GM12892 (cell line): ENCODE measurements around the gene CCDC144A. TPM values are rescaled to one million over a fixed set of nuclear protein-coding genes. Genes with fewer than 3 reads are reported as not detected.
A peak's percentile ranks its signal among the peaks of the same experiment; 100 is the strongest.
"Not testable (repeated sequence)": the region's sequence is repeated elsewhere in the genome, so short reads cannot be mapped to it uniquely, and the experiment has no call there.

Experiments used
- DNase-seq: peaks from one replicate; pipeline ENCODE4 v3.0.0; 2011; ENCODE audit not compliant: insufficient read length
- FAIRE-seq: peaks from 2 replicates; lab custom pipeline; 2011; peaks lifted over from hg19 to GRCh38; lab: Jason Lieb, UNC
- POLR2A ChIP-seq: IDR thresholded peaks from 2 replicates; pipeline ENCODE4 v1.6.1; 2011; ENCODE audit warnings: low read depth, low read length, control low read depth
- POLR2AphosphoS5 ChIP-seq: IDR thresholded peaks from 2 replicates; pipeline ENCODE4 v1.6.1; 2011; ENCODE audit warnings: low read depth, low read length, control low read depth
- TAF1 ChIP-seq: IDR thresholded peaks from 2 replicates; pipeline ENCODE4 v1.6.1; 2011; ENCODE audit warnings: low read depth, mild to moderate bottlenecking, control low read depth, low read length, borderline replicate concordance
- polyA plus RNA-seq: library from polyadenylated mRNA; unstranded; fragments of >200 nt; gene quantifications from one replicate; pipeline ENCODE4 v1.2.1, GENCODE V29; 2012; ENCODE audit warnings: missing spikeins, inconsistent platforms; ENCODE audit not compliant: missing spikeins

CCDC144A gene, protein sequence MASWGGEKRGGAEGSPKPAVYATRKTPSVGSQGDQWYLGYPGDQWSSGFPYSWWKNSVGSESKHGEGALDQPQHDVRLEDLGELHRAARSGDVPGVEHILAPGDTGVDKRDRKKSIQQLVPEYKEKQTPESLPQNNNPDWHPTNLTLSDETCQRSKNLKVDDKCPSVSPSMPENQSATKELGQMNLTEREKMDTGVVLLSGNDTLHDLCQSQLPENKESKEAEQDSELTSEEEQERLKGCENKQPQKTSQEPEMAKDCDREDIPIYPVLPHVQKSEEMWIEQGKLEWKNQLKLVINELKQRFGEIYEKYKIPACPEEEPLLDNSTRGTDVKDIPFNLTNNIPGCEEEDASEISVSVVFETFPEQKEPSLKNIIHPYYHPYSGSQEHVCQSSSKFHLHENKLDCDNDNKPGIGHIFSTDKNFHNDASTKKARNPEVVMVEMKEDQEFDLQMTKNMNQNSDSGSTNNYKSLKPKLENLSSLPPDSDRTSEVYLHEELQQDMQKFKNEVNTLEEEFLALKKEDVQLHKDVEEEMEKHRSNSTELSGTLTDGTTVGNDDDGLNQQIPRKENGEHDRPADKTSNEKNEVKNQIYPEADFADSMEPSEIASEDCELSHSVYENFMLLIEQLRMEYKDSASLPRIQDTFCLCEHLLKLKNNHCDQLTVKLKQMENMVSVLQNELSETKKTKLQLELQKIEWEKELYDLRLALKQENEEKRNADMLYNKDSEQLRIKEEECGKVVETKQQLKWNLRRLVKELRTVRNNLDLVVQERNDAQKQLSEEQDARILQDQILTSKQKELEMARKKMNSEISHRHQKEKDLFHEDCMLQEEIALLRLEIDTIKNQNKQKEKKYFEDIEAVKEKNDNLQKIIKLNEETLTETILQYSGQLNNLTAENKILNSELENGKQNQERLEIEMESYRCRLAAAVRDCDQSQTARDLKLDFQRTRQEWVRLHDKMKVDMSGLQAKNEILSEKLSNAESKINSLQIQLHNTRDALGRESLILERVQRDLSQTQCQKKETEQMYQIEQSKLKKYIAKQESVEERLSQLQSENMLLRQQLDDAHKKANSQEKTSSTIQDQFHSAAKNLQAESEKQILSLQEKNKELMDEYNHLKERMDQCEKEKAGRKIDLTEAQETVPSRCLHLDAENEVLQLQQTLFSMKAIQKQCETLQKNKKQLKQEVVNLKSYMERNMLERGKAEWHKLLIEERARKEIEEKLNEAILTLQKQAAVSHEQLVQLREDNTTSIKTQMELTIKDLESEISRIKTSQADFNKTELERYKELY (N-terminal part only)
- 1.8 TPM for polyA plus RNA-seq

DNA sequence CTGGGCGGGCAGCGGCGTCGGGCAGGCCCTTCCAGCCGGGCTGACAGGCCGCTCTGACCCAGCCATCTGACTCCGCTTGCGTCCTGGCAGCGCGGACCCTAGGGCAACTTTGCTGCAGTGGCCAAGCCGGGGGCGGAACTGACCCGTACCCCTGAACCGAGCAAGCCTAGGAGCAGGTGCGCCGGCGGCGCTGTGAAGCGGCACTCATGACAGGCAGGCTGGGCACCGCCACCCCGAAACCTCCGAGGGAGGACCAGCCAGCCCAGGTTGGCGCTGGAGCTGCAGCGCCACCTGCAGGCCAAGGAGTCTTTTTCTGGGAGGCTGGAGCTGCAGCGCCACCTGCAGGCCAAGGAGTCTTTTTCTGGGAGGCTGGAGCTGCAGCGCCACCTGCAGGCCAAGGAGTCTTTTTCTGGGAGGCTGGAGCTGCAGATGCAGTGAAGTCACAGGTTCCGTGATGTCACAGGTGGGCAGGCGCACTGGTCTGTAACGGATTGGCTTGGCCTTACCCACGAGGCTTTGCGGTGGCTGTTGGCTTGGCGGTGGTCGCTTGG lies at the start of gene CCDC144A:
CCDC144A (plus strand) TSS at position 511 of the 551 bp plus-strand sequence. CDS start 160 bp downstream, outside the sequence.
- not testable (repeated sequence) for FAIRE-seq

DNA sequence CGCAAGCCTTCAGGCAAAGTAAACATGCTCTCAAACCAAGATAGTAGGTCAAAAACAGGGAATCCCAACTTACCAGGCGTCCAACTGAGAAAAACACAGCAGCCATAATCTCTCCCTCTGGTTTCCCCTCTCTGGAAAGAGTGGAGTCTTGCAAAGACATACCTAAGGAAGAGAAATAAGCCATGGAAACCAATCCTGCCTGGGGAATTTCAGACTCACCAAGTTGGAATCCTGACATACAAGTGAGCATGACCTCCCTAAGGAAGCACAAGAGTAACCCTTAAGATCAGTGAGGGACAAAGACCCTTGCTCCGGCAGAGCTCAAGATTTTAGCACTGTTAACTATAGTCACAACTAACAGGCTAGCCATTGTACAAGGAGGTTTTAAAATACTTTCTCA lies 40.5 kb upstream of the CCDC144A start:
- TF ChIP-seq POLR2AphosphoS5: no peak
- TF ChIP-seq TAF1: no peak
- no peak for TF ChIP-seq POLR2A
- FAIRE-seq: no peak
- DNase-seq: no peak

More for the DNA sequence above, at the start of gene CCDC144A:
- not testable (repeated sequence) for DNase-seq

DNA sequence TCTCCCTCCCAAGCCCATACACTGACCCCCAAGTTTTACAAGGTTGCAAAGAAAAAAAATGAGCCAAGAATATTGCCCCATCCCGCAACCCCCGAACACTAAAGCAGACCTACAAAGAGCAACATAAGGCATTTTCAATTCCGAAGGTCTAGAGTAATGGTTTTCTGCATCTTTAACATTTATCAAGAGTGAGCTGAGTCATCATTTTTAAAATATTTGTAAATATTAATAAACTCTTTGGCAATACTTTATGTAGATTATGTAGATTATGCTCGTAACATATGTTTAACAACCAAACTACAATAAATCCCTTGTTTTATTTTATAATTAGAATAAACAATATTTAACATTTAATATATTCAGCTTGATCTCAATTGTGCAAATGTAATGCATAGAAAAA lies 37.8 kb upstream of the CCDC144A start:
- no peak for TF ChIP-seq POLR2AphosphoS5
- no peak for TF ChIP-seq POLR2A
- TF ChIP-seq TAF1: no peak
- no peak for DNase-seq
- no peak for FAIRE-seq

DNA sequence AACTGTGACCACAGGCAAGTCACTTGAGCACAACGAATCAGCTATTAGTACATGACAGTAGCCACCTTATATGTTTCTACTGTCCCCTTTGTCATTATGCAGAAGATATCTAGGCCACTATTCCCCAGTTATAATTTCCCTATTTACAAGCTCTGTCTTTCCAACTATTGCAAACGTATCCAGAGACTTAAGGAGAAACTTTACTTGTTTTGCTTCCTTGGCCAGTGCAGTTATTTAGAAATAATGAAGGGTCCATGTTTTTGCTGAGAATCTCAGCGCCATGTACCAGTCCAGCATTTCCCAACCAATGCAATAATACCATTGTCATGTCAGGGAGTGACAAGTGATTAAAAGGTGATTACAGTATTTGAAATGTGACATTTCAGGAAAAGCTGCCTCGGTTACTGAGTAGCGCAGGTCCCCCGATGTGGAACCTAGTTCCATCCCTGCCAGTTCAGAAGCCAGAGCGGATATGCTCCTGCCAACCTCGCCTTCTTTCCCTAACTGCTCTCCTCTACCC lies 37.1 kb upstream of the CCDC144A start:
- no peak for TF ChIP-seq POLR2A
- no peak for TF ChIP-seq POLR2AphosphoS5
- FAIRE-seq (peak; percentile 33), DNase-seq (no peak)

DNA sequence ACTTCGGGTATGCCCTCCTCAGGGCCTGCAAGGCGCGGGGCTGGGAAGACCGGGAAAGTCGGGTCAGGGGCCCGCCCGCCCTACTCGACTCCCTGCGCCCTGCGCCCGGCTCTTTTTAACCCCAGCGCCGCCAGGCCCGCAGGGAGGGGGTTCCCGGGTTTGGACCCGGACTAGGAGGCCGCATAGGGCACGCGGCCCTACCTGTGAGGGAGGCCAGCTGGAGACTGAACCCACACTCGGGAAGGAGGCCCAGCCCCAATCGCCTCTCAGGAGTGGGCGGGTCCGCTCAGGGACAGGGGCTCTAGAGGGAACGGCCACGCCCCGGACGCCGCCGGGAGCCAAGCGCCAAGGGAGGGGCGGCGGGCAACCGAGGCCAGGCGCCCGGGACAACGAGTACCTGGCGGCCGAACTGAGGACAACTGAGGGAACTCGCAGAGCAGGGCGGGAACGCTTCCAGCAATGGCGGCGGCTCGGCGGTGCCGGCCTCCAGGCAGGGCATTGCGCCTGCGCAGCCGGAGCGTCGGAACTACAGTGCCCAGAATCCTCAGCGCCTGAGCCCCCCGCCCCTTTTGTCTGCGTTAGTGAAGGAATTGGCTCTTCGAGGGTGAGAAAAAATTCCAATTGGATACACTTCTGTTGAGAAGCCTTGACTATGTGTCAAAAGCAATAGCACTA lies 36.5 kb upstream of the CCDC144A start, which contains the start of gene ZNF624:
ZNF624 (minus strand) TSS at position 484 of the 675 bp plus-strand sequence.
- peak; percentile 77 for DNase-seq
- TF ChIP-seq POLR2A (peak; percentile 80), POLR2AphosphoS5 (peak; percentile 73), TAF1 (no peak; the same call in none of the 2 replicates)
- peak; percentile 96 for FAIRE-seq

DNA sequence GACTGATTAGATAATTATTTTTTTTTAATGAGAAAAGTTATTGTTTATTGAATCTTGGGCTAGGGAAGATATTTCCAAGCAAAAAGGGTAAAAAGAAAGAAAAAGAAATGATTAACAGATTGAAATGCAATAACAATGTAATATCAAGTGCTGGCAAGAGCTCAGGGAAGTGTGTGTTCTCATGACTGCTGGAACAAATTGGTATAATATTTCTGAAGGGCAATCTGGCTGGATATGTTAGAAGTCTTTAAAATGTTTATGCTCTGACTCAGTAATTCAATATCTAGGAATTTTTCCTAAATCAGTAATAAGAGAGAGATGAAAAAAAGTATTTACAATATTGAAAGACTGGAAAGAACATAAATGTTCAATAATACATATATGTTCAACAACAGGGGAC lies 28.8 kb upstream of the CCDC144A start:
- TF ChIP-seq POLR2AphosphoS5: no peak
- no peak for TF ChIP-seq POLR2A
- TF ChIP-seq TAF1: no peak
- FAIRE-seq: no peak
- DNase-seq: no peak

DNA sequence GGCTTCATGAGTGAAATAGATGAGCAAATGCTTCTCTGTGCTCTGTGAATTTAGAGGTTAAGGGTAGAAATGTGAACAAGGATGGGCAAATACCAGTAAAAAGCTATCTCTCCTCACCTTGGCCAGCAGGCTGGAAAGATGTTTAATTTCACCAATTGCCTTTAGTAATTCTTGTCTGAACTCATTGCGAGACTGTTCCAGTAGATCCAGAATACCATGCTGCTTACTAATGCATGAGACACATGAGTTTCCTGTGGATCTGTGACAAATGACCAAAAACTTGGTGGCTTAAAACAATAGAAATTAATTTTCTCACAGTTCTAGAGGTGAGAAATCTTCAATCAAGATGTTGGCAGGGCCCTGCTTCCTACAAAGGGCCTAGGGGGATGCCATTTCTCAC lies 27.1 kb upstream of the CCDC144A start:
- FAIRE-seq: no peak
- no peak for DNase-seq
- no peak for TF ChIP-seq POLR2A
- TF ChIP-seq TAF1: no peak
- TF ChIP-seq POLR2AphosphoS5: no peak

DNA sequence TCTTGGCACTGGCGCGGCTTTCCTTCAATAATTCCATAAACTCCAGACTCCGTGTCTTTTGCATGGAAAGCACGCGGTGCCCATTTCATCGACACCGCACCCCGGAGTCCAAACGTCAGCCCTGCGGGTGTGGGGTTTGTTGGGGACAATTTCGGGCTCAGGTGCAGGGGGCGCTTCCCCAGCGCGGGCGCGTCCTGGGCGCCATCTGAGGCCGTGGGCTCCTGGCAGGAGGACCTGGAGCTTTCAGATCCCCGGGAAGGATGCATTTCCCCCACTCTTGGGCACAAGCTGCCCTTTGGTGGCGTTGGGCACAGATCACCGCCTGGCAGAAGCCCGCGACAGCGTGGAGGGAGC lies 23.5 kb upstream of the CCDC144A start:
- FAIRE-seq, DNase-seq: not testable (repeated sequence)

DNA sequence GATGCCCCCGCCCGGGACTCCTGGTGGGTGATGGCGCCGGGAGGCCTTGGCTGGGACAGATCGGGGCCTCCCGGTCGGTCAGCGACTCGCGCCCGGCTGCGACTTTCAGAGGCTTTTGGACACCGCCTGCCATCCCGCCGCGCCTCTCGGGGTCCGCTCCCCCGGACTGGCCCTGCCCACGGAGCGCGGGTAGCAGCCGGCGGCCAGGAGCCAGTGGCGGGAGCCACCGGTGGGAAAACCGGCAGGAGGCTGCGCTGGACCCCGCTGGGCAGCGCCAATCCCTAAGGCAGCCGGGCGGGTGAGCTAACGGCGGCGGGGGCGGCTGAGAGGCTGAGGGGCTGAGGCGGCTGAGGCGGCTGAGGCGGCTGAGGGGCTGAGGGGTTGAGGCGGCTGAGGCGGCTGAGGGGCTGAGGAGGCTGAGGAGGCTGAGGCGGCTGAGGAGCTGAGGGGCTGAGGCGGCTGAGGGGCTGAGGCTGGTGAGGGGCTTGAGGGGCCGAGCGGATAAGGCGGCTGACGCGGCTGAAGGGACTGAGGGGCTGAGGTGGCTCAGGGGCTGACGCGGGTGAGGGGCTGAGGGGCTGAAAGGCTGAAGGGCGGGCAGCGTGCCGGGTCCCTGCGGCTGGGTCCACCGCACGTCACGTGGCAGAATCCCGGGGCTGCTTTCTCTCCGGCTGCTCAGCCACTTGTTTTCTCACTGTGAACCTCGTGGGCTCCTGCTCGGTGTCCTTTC lies 23.0 kb upstream of the CCDC144A start:
- not testable (repeated sequence) for FAIRE-seq

DNA sequence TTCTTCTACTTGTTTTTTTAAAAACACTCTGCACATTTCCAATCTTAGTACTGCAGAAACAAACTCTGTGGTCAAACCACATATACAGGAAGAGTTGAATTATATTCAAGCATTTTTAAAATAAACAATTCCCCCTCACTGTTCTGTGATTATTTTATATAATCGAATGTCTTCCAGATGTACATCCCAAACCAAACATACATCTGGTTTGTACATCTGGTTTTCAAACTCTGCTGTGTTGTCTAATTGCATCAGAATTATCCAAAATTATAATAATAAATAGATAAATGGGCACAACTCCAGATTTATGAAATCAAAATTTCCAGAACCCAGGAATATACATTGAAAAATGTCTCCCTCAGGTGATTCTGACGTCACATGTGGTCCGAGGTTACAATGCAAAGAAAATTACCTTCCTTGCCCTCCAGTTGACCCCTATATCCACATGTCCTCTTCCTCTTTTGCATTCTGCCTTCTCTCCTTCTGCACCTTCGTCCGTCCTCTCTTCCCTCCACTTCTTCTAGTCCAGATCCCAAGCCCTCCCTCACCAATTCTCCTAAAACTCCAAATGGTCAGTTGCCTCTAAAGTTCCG lies 13.3 kb upstream of the CCDC144A start:
- no peak for DNase-seq
- no peak for TF ChIP-seq POLR2A
- TF ChIP-seq POLR2AphosphoS5: no peak
- TF ChIP-seq TAF1: no peak
- no peak for FAIRE-seq

More for the DNA sequence above, 23.0 kb upstream of the CCDC144A start:
- not testable (repeated sequence) for DNase-seq

DNA sequence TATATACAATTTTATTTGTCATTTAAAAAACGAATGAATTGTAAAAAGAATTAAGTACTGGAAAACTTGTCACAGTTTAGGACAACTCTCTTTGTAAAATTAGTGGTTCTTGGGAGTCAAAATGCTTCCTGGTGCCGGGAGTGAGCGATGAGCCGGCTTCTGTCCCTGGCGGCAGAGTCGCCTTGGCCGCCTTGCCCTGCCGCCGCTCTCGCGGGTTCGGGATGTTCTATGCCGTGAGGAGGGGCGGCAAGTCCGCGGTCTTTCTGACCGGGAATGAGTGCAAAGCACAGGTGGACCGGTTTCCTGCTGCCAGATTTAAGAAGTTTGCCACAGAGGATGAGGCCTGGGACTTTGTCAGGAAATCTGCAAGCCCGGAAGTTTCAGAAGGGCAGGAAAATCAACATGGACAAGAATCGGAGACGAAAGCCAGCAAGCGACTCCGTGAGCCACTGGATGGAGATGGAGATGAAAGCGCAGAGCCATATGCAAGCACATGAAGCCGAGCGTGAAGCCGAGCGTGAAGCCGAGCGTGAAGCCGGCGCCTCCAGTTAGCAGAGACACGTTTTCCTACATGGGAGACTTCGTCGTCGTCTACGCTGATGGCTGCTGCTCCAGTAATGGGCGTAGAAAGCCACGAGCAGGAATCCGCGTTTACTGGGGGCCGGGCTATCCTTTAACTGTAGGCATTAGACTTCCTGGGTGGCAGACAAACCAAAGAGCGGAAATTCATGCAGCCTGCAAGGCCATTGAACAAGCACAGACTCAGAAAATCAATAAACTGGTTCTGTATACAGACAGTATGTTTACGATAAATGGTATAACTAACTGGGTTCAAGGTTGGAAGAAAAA lies 6.5 kb upstream of the CCDC144A start:
- DNase-seq: not testable (repeated sequence)

DNA sequence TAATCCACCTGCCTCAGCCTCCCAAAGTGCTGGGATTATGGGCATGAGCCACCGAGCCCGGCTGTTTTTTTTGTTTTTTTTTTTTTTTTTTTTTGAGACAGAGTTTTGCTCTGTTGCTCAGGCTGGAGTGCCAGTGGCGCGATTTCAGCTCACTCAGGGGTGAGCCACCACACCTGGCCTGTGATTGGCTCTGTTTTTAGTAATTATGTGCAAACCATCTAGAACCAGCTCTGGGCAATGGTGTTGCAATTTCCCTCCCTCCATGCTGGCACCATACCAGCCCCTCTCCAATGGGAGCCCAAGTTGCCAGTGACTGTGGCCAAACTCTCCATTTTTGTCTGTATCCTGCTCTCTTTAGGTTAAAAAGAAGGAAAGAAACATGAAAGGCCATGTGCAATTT lies 4.0 kb upstream of the CCDC144A start:
- FAIRE-seq: not testable (repeated sequence)

More for the DNA sequence above, 6.5 kb upstream of the CCDC144A start:
- FAIRE-seq: not testable (repeated sequence)

DNA sequence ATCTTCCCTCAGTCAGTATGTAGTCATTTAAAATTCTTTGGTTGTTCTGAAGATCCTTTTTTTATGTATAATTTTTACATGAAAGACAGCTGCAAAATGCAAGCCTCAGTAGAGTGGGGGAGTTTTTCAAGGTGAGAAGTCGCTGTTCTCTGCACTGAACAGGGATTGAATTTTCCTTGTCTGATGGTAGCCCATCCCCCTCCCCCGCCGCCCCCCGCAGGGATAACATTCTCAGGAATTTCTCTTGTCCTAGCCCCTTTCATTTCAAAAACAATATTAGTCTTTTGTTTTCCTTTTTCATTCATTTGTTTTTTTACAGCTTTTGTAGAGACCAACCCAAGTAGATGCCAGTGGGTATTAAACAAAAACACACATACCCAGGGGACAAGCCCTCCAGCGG lies 2.9 kb upstream of the CCDC144A start:
- not testable (repeated sequence) for FAIRE-seq, DNase-seq

More for the DNA sequence above, 4.0 kb upstream of the CCDC144A start:
- not testable (repeated sequence) for DNase-seq

DNA sequence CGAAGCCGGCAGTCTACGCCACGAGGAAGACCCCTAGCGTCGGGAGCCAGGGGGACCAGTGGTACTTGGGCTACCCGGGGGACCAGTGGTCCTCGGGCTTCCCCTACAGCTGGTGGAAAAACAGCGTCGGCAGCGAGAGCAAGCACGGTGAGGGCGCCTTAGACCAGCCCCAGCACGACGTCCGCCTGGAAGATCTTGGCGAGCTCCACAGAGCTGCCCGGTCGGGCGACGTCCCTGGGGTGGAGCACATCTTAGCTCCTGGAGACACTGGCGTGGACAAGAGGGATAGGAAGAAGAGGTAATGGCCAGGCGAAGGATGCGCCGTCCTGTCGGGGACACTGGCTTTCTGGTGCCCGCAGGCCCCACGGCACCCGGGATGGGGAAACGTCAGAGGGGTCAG lies 406 bp downstream of the CCDC144A start:
- DNase-seq, FAIRE-seq: not testable (repeated sequence)
